IMR-90 (cell line): ENCODE results near the gene ALOXE3. TPM values are rescaled to one million over a fixed set of nuclear protein-coding genes. Genes with fewer than 3 reads are reported as not detected.

Source experiments
- ATAC-seq: fragments of 200-7000 bp; cut with Tn5 transposase; 2 replicates; pipeline ENCODE4 v1.9.1; 2020; ENCODE audit warnings: low read depth, mild to moderate bottlenecking, moderate library complexity
- BruUV-seq: library from RNA; stranded (reverse); fragments of 400-500 nt; replicated peaks from 2 replicates; lab custom pipeline; 2021; lab: Mats Ljungman, UMichigan
- CTCF ChIA-PET: fragments of 300-600 bp; formaldehyde crosslinking; extraction: SDS; loops from one replicate; lab custom pipeline; 2021; ENCODE audit warnings: antibody characterized with exemption; lab: Yijun Ruan, JAX
- POLR2A ChIA-PET: fragments of 300-600 bp; sonication (Branson Sonifier 250); formaldehyde crosslinking; loops from one replicate; lab custom pipeline; 2022; ENCODE audit warnings: antibody characterized with exemption; ENCODE audit not compliant: unreplicated experiment; lab: Charles Lee
- DNase-seq: peaks from one replicate; pipeline ENCODE4 v3.0.0; 2013
- H2AFZ ChIP-seq: replicated peaks from 2 replicates; pipeline ENCODE3; 2013; ENCODE audit warnings: low read length, mild to moderate bottlenecking; ENCODE audit not compliant: poor library complexity
- H2AK5ac ChIP-seq: 2 replicates; pipeline ENCODE4 v1.6.1; 2013; ENCODE audit warnings: low read depth, low read length, inconsistent platforms
- H2AK9ac ChIP-seq: replicated peaks from 2 replicates; pipeline ENCODE3; 2013; ENCODE audit warnings: mild to moderate bottlenecking, low read depth, low read length, moderate library complexity; ENCODE audit not compliant: poor library complexity
- H2BK120ac ChIP-seq: 2 replicates; pipeline ENCODE4 v1.6.1; 2013; ENCODE audit warnings: low read depth, low read length, inconsistent platforms
- H2BK15ac ChIP-seq: 3 replicates; pipeline ENCODE4 v1.6.1; 2013; ENCODE audit warnings: low read depth, low read length, inconsistent platforms
- H2BK20ac ChIP-seq: 2 replicates; pipeline ENCODE4 v1.6.1; 2013; ENCODE audit warnings: low read depth, mild to moderate bottlenecking, inconsistent platforms, low read length, moderate library complexity
- H2BK5ac ChIP-seq: 2 replicates; pipeline ENCODE4 v1.6.1; 2013; ENCODE audit warnings: mild to moderate bottlenecking, low read depth, low read length, inconsistent platforms; ENCODE audit not compliant: poor library complexity, severe bottlenecking
- H3K14ac ChIP-seq: replicated peaks from 2 replicates; pipeline ENCODE4 v1.6.1; 2013; ENCODE audit warnings: low read depth, low read length, inconsistent platforms
- H3K18ac ChIP-seq: 2 replicates; pipeline ENCODE4 v1.6.1; 2013; ENCODE audit warnings: low read depth, low read length, control low read depth
- H3K23ac ChIP-seq: 2 replicates; pipeline ENCODE4 v1.6.1; 2013; ENCODE audit warnings: low read depth, low read length, inconsistent platforms
- H3K27ac ChIP-seq: 2 replicates; pipeline ENCODE4 v1.5.1; 2013; ENCODE audit warnings: mild to moderate bottlenecking, control low read depth, low read length; ENCODE audit not compliant: insufficient read depth
- H3K27me3 ChIP-seq: 2 replicates; pipeline ENCODE4 v1.6.1; 2013; ENCODE audit warnings: low read length; ENCODE audit not compliant: control insufficient read depth, insufficient read depth
- H3K36me3 ChIP-seq: 2 replicates; pipeline ENCODE4 v1.6.1; 2013; ENCODE audit warnings: low read length, mixed read lengths; ENCODE audit not compliant: control insufficient read depth, insufficient read depth
- H3K4ac ChIP-seq: 2 replicates; pipeline ENCODE4 v1.6.1; 2013; ENCODE audit warnings: low read depth, low read length, inconsistent platforms
- H3K4me1 ChIP-seq: 2 replicates; pipeline ENCODE4 v1.6.1; 2013; ENCODE audit warnings: low read length, mixed read lengths; ENCODE audit not compliant: control insufficient read depth, insufficient read depth
- H3K4me2 ChIP-seq: 2 replicates; pipeline ENCODE4 v1.6.1; 2013; ENCODE audit warnings: low read depth, mild to moderate bottlenecking, control low read depth, low read length, moderate library complexity
- H3K4me3 ChIP-seq: 2 replicates; pipeline ENCODE4 v1.5.1; 2013; ENCODE audit warnings: low read depth, mild to moderate bottlenecking, control low read depth, low read length, moderate library complexity; ENCODE audit not compliant: insufficient read depth
- H3K56ac ChIP-seq: 2 replicates; pipeline ENCODE4 v1.6.1; 2013; ENCODE audit warnings: low read length, inconsistent platforms; ENCODE audit not compliant: insufficient read depth; ENCODE audit errors: extremely low read depth
- H3K79me1 ChIP-seq, 2 experiments: 2 replicates each; pipeline ENCODE4 v1.6.1; 2013; ENCODE audit warnings: low read length in 2 of 2, inconsistent platforms in 1 of 2, low read depth in 1 of 2
- H3K9ac ChIP-seq: 2 replicates; pipeline ENCODE4 v1.6.1; 2013; ENCODE audit warnings: low read depth, low read length, control low read depth
- H3K9me1 ChIP-seq: 2 replicates; pipeline ENCODE4 v1.6.1; 2013; ENCODE audit warnings: low read length, inconsistent platforms; ENCODE audit not compliant: insufficient read depth
- H3K9me3 ChIP-seq: 2 replicates; pipeline ENCODE4 v1.6.1; 2013; ENCODE audit warnings: low read length; ENCODE audit not compliant: control insufficient read depth, insufficient read depth
- H4K20me1 ChIP-seq: 2 replicates; pipeline ENCODE4 v1.6.1; 2013; ENCODE audit warnings: low read length, inconsistent platforms; ENCODE audit not compliant: insufficient read depth
- H4K5ac ChIP-seq: 2 replicates; pipeline ENCODE4 v1.6.1; 2013; ENCODE audit warnings: mild to moderate bottlenecking, low read depth, low read length, control low read depth
- H4K8ac ChIP-seq, 2 experiments: 2 replicates each; pipeline ENCODE4 v1.6.1; 2013; ENCODE audit warnings: low read depth in 2 of 2, low read length in 2 of 2, control low read depth in 1 of 2, inconsistent platforms in 1 of 2
- H4K91ac ChIP-seq: 2 replicates; pipeline ENCODE4 v1.6.1; 2013; ENCODE audit warnings: low read depth, low read length, inconsistent platforms; ENCODE audit not compliant: insufficient read depth
- BHLHE40 ChIP-seq: fragments of 150-350 bp; IDR thresholded peaks from 2 replicates; pipeline ENCODE4 v1.6.1; 2016; ENCODE audit warnings: mild to moderate bottlenecking, low read depth, low read length
- FOS ChIP-seq: fragments of 150-350 bp; IDR thresholded peaks from 2 replicates; pipeline ENCODE4 v1.6.1; 2016; ENCODE audit warnings: low read depth, low read length
- MAFK ChIP-seq: IDR thresholded peaks from 2 replicates; pipeline ENCODE4 v1.6.1; 2012; ENCODE audit warnings: low read depth, low read length, improper control_type of control experiment
- MXI1 ChIP-seq: IDR thresholded peaks from 2 replicates; pipeline ENCODE4 v1.6.1; 2012; ENCODE audit warnings: low read depth, mild to moderate bottlenecking, low read length, moderate library complexity, borderline replicate concordance
- RAD21 ChIP-seq: IDR thresholded peaks from 2 replicates; pipeline ENCODE4 v1.6.1; 2012; ENCODE audit warnings: low read length, improper control_type of control experiment
- RFX5 ChIP-seq: IDR thresholded peaks from 2 replicates; pipeline ENCODE4 v1.8.0; 2012; ENCODE audit warnings: low read depth, mild to moderate bottlenecking, low read length, moderate library complexity
- WGBS, 2 experiments: methylation state at CpG; one replicate each; pipeline versions ENCODE4 v1.1.5 to v1.1.7; 2013; ENCODE audit warnings: missing lambda C conversion rate in 2 of 2; ENCODE audit not compliant: insufficient read length in 1 of 2; ENCODE audit errors: extremely low coverage in 2 of 2; 5-methylcytosine and 5-hydroxymethylcytosine counted together
- dilution Hi-C: fragments of 300-500 bp; cut with HindIII; formaldehyde crosslinking; loops from one replicate; pipeline ENCODE4 v1.14.3; 2018; ENCODE audit warnings: low sequenced_read_pairs; ENCODE audit not compliant: unreplicated experiment
- in situ Hi-C: fragments of 300-500 bp; cut with MboI; formaldehyde crosslinking; loops from 3 replicates; pipeline ENCODE4 v1.14.3; 2019; ENCODE audit warnings: low sequenced_read_pairs, inconsistent platforms, mixed read lengths
- intact Hi-C: fragments of 100-400 bp; cut with micrococcal nuclease; formaldehyde crosslinking; loops from 2 replicates; pipeline ENCODE4 v1.10.0; 2022
- polyA plus RNA-seq, 3 experiments: library from polyadenylated mRNA; depleted of rRNA; stranded (reverse); fragments of >200 nt; gene quantifications; 2 replicates each; pipeline ENCODE4 v1.2.3, GENCODE V29; 2012; ENCODE audit warnings: low replicate concordance in 1 of 3
- total RNA-seq: library from RNA; depleted of rRNA; stranded (reverse); fragments of >200 nt; gene quantifications from 2 replicates; pipeline ENCODE4 v1.2.3, GENCODE V29; 2012
- TF ChIP-seq, protein P1 (sequence below): fragments of 150-350 bp; IDR thresholded peaks from 2 replicates; pipeline ENCODE4 v1.6.1; 2017; ENCODE audit warnings: mild to moderate bottlenecking, antibody characterized with exemption, low read length, low read depth
- TF ChIP-seq, protein P2 (sequence below): conservative IDR thresholded peaks from 2 replicates; pipeline ENCODE4 v1.5.1; 2012; ENCODE audit warnings: mild to moderate bottlenecking, low read depth, low read length, improper control_type of control experiment

ALOXE3 gene
- total and polyA plus RNA-seq, 2 of the 4 experiments (the other 2 are of a cell fraction), result under 0.01 to 0.26 TPM

DNA sequence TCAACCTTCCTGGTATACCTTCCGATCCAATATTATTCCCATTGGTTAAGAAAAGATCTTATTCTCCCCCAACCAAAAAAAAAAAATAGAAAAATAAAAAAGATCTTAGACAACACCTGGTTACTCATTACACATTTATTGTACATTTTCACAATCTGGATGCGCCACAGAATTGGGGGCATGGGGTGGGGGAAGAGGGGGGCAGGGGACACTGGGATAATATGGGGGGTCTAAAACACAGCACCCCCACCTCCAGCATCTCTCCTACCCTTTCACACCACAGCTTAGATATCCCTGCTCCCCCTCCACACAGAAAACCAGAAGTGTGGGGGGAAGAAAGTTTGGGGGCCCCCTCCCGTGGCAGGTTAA, 40.7 kb upstream of the ALOXE3 start:
- dilution Hi-C loops, result no loop called here
- no peak overlapping the region for H2BK120ac ChIP-seq
- POLR2A ChIA-PET, result interaction anchor here (1.1 kb wide), 1 partner anchor 14 kb away, joined by 4 read pairs; no protein-coding TSS in a partner anchor
- H3K36me3 ChIP-seq, result peaks cover 15% of the 10 kb centered on the region
- intact Hi-C loops, result loop anchor here (5.0 kb wide), 1 partner anchor 77 kb away; no protein-coding TSS in a partner anchor
- WGBS, 2 experiments, result no CpG with 5 or more reads among the region's 3 CpGs
- H3K18ac ChIP-seq, result no peak overlapping the region
- H4K5ac ChIP-seq, result no peak overlapping the region
- no peak for DNase-seq
- in situ Hi-C loops, result loop anchor here (25.0 kb wide), 1 partner anchor 922 kb away; the partner anchor contains the start of genes DVL2, GABARAP and PHF23
- H3K27me3 ChIP-seq, result no peaks in the 10 kb centered on the region
- no peak overlapping the region for H3K4me2 ChIP-seq
- H4K20me1 ChIP-seq, result peaks cover 14% of the 10 kb centered on the region
- no peak overlapping the region for H2AK5ac ChIP-seq
- H3K9me1 ChIP-seq, result peaks cover 14% of the 10 kb centered on the region
- no peak overlapping the region for H3K56ac ChIP-seq
- no peak overlapping the region for H2BK15ac ChIP-seq
- no peak overlapping the region for H3K4me3 ChIP-seq
- no peak overlapping the region for H2AK9ac ChIP-seq
- H3K4me1 ChIP-seq, result peaks cover 26% of the 10 kb centered on the region
- no peak overlapping the region for H3K9ac ChIP-seq
- BruUV-seq, result no TSS peak
- H2BK5ac ChIP-seq, result no peak overlapping the region
- H3K14ac ChIP-seq, result no peak overlapping the region
- H4K91ac ChIP-seq, result no peak overlapping the region
- H3K27ac ChIP-seq, result no peak overlapping the region
- no peak overlapping the region for H2AFZ ChIP-seq
- no peak overlapping the region for H3K4ac ChIP-seq
- no peaks in the 10 kb centered on the region for H3K9me3 ChIP-seq
- H3K23ac ChIP-seq, result no peak overlapping the region
- no peak for TF ChIP-seq MXI1
- TF ChIP-seq MAFK, result no peak
- no peak for TF ChIP-seq FOS
- TF ChIP-seq, protein P1, sequence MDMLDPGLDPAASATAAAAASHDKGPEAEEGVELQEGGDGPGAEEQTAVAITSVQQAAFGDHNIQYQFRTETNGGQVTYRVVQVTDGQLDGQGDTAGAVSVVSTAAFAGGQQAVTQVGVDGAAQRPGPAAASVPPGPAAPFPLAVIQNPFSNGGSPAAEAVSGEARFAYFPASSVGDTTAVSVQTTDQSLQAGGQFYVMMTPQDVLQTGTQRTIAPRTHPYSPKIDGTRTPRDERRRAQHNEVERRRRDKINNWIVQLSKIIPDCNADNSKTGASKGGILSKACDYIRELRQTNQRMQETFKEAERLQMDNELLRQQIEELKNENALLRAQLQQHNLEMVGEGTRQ, result no peak
- TF ChIP-seq, protein P2, sequence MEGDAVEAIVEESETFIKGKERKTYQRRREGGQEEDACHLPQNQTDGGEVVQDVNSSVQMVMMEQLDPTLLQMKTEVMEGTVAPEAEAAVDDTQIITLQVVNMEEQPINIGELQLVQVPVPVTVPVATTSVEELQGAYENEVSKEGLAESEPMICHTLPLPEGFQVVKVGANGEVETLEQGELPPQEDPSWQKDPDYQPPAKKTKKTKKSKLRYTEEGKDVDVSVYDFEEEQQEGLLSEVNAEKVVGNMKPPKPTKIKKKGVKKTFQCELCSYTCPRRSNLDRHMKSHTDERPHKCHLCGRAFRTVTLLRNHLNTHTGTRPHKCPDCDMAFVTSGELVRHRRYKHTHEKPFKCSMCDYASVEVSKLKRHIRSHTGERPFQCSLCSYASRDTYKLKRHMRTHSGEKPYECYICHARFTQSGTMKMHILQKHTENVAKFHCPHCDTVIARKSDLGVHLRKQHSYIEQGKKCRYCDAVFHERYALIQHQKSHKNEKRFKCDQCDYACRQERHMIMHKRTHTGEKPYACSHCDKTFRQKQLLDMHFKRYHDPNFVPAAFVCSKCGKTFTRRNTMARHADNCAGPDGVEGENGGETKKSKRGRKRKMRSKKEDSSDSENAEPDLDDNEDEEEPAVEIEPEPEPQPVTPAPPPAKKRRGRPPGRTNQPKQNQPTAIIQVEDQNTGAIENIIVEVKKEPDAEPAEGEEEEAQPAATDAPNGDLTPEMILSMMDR, result no peak
- no peak for TF ChIP-seq RAD21
- no peak for TF ChIP-seq BHLHE40
- no peak for TF ChIP-seq RFX5
- CTCF ChIA-PET, result interaction anchor here (1.1 kb wide), 1 partner anchor 21 kb away, joined by 3 read pairs; no protein-coding TSS in a partner anchor
- ATAC-seq, result no peak
- H4K8ac ChIP-seq, result no peak overlapping the region
- H2BK20ac ChIP-seq, result no peak overlapping the region
- peaks cover 21 to 53% of the 10 kb centered on the region in 2 experiments for H3K79me1 ChIP-seq
